H1 (cell line): ENCODE data around the gene CNGB1. TPM values are rescaled to one million over a fixed set of nuclear protein-coding genes. Genes with fewer than 3 reads are reported as not detected.

Source experiments
- CTCF ChIA-PET: fragments of 300-600 bp; sonication (Branson Sonifier 250); formaldehyde crosslinking; loops from one replicate; lab custom pipeline; 2021; ENCODE audit not compliant: partially characterized antibody; lab: Charles Lee
- POLR2A ChIA-PET: fragments of 300-600 bp; sonication (Branson Sonifier 250); formaldehyde crosslinking; loops from one replicate; lab custom pipeline; 2021; ENCODE audit warnings: inconsistent platforms; ENCODE audit not compliant: partially characterized antibody; lab: Charles Lee
- DNase-seq, 2 experiments: peaks; one replicate each; pipeline versions ENCODE4 v3.0.0 to v3.0.0-alpha.2; 2010 to 2022; ENCODE audit warnings: low spot score in 2 of 2, low read depth in 1 of 2, mixed read lengths in 1 of 2
- FAIRE-seq: peaks from 2 replicates; lab custom pipeline; 2011; peaks lifted over from hg19 to GRCh38; lab: Jason Lieb, UNC
- H2AFZ ChIP-seq: 2 replicates; pipeline ENCODE4 v1.8.1; 2012; ENCODE audit warnings: low read length, inconsistent platforms
- H2AK5ac ChIP-seq: 2 replicates; pipeline ENCODE4 v1.6.1; 2013; ENCODE audit warnings: low read depth, low read length
- H2BK120ac ChIP-seq: replicated peaks from 2 replicates; pipeline ENCODE3; 2013; ENCODE audit warnings: low read depth, low read length, inconsistent platforms
- H2BK12ac ChIP-seq: 2 replicates; pipeline ENCODE4 v1.6.1; 2013; ENCODE audit warnings: low read depth, low read length
- H2BK15ac ChIP-seq: 2 replicates; pipeline ENCODE4 v1.6.1; 2013; ENCODE audit warnings: low read length
- H2BK20ac ChIP-seq: 2 replicates; pipeline ENCODE4 v1.6.1; 2013; ENCODE audit warnings: low read length
- H2BK5ac ChIP-seq: 2 replicates; pipeline ENCODE4 v1.6.1; 2013; ENCODE audit warnings: low read depth, low read length
- H3K14ac ChIP-seq: 2 replicates; pipeline ENCODE4 v1.6.1; 2013; ENCODE audit warnings: inconsistent platforms; ENCODE audit not compliant: insufficient read length
- H3K18ac ChIP-seq: 2 replicates; pipeline ENCODE4 v1.6.1; 2013; ENCODE audit warnings: low read length; ENCODE audit errors: extremely low read depth
- H3K23ac ChIP-seq: 2 replicates; pipeline ENCODE4 v1.6.1; 2013; ENCODE audit warnings: inconsistent platforms; ENCODE audit not compliant: insufficient read length
- H3K23me2 ChIP-seq: 2 replicates; pipeline ENCODE4 v1.6.1; 2013; ENCODE audit warnings: low read depth, low read length
- H3K27ac ChIP-seq: 2 replicates; pipeline ENCODE4 v1.6.1; 2011; ENCODE audit warnings: low read depth, low read length, inconsistent platforms
- H3K27me3 ChIP-seq, 4 experiments: replicated peaks in 1 of 4; 1 replicate in 1 of 4; 2 replicates in 3 of 4; pipeline versions ENCODE4 v1.6.1 to v1.8.1; 2011 to 2013; ENCODE audit warnings: low read length in 3 of 4, mild to moderate bottlenecking in 3 of 4, inconsistent platforms in 2 of 4, mixed read lengths in 2 of 4, moderate library complexity in 1 of 4; ENCODE audit not compliant: control insufficient read depth in 3 of 4, insufficient read depth in 3 of 4; ENCODE audit errors: extremely low read depth in 1 of 4
- H3K36me3 ChIP-seq, 4 experiments: 2 replicates each; pipeline versions ENCODE4 v1.6.1 to v1.8.1; 2011 to 2013; ENCODE audit warnings: mild to moderate bottlenecking in 4 of 4, low read length in 3 of 4, moderate library complexity in 2 of 4, control low read depth in 1 of 4, inconsistent platforms in 1 of 4; ENCODE audit not compliant: insufficient read depth in 4 of 4, control insufficient read depth in 2 of 4
- H3K4ac ChIP-seq: replicated peaks from 2 replicates; pipeline ENCODE3; 2013; ENCODE audit warnings: low read length, low read depth, mixed read lengths, inconsistent platforms; ENCODE audit not compliant: insufficient read length
- H3K4me1 ChIP-seq, 4 experiments: replicated peaks in 1 of 4; 1 replicate in 1 of 4; 2 replicates in 3 of 4; pipeline versions ENCODE4 v1.6.1 to v1.8.1; 2011 to 2013; ENCODE audit warnings: low read length in 3 of 4, inconsistent platforms in 2 of 4, mixed read lengths in 1 of 4; ENCODE audit not compliant: insufficient read depth in 4 of 4, control insufficient read depth in 3 of 4
- H3K4me2 ChIP-seq, 2 experiments: 2 replicates each; pipeline versions ENCODE4 v1.6.1 to v1.8.1; 2011 to 2013; ENCODE audit warnings: low read depth in 2 of 2, low read length in 2 of 2, control low read depth in 1 of 2, inconsistent platforms in 1 of 2, mild to moderate bottlenecking in 1 of 2; ENCODE audit not compliant: insufficient read depth in 1 of 2
- H3K4me3 ChIP-seq, 4 experiments: fragments of 200-600, 300-600 bp in 1 of 4; sonication (generic), shearing (Covaris generic), sonication (Bioruptor Twin) in 1 of 4; 2 replicates each; pipeline versions ENCODE4 v1.5.1 to v1.8.1; 2011 to 2016; ENCODE audit warnings: low read length in 4 of 4, low read depth in 3 of 4, control low read depth in 2 of 4, inconsistent platforms in 2 of 4, mild to moderate bottlenecking in 2 of 4, mixed read lengths in 1 of 4, moderate library complexity in 1 of 4; ENCODE audit not compliant: insufficient read depth in 2 of 4; ENCODE audit errors: extremely low read depth in 1 of 4
- H3K56ac ChIP-seq: replicated peaks from 2 replicates; pipeline ENCODE3; 2013; ENCODE audit warnings: low read depth, mild to moderate bottlenecking, mixed read lengths, low read length, inconsistent platforms; ENCODE audit not compliant: insufficient read length
- H3K79me1 ChIP-seq: 2 replicates; pipeline ENCODE4 v1.6.1; 2013; ENCODE audit warnings: low read depth, low read length, control low read depth
- H3K79me2 ChIP-seq, 2 experiments: 2 replicates each; pipeline versions ENCODE4 v1.6.1 to v1.8.1; 2012 to 2013; ENCODE audit warnings: low read length in 2 of 2, mild to moderate bottlenecking in 2 of 2, inconsistent platforms in 1 of 2; ENCODE audit not compliant: insufficient read depth in 2 of 2, control insufficient read depth in 1 of 2
- H3K9ac ChIP-seq, 4 experiments: replicated peaks in 1 of 4; 1 replicate in 1 of 4; 2 replicates in 3 of 4; pipeline versions ENCODE4 v1.6.1 to v1.8.1; 2011 to 2013; ENCODE audit warnings: low read depth in 3 of 4, low read length in 3 of 4, control low read depth in 2 of 4, mild to moderate bottlenecking in 2 of 4, moderate library complexity in 2 of 4, inconsistent platforms in 1 of 4; ENCODE audit errors: extremely low read depth in 1 of 4
- H3K9me3 ChIP-seq, 2 experiments: 2 replicates each; pipeline versions ENCODE4 v1.6.1 to v1.8.1; 2012 to 2013; ENCODE audit warnings: mild to moderate bottlenecking in 2 of 2, moderate library complexity in 2 of 2, control low read depth in 1 of 2, inconsistent platforms in 1 of 2, low read depth in 1 of 2, low read length in 1 of 2, mixed read lengths in 1 of 2; ENCODE audit not compliant: insufficient read depth in 2 of 2
- H4K20me1 ChIP-seq, 2 experiments: replicated peaks in 1 of 2; 2 replicates each; pipeline versions ENCODE3 to v1.8.1; 2011 to 2013; ENCODE audit warnings: inconsistent platforms in 2 of 2, low read length in 2 of 2, mild to moderate bottlenecking in 1 of 2; ENCODE audit not compliant: insufficient read depth in 2 of 2, control insufficient read depth in 1 of 2
- H4K5ac ChIP-seq: 2 replicates; pipeline ENCODE4 v1.6.1; 2013; ENCODE audit warnings: low read length, low read depth, mixed read lengths, inconsistent platforms; ENCODE audit not compliant: insufficient read length
- H4K8ac ChIP-seq: 2 replicates; pipeline ENCODE4 v1.8.0; 2013; ENCODE audit warnings: mild to moderate bottlenecking, moderate library complexity, low read length, inconsistent platforms; ENCODE audit not compliant: insufficient read depth; ENCODE audit errors: extremely low read depth
- H4K91ac ChIP-seq: replicated peaks from 2 replicates; pipeline ENCODE3; 2013; ENCODE audit warnings: low read length, mixed read lengths, inconsistent platforms; ENCODE audit not compliant: insufficient read length
- CBX8 ChIP-seq: fragments of 300-800, 300-1000 bp; sonication (generic); IDR thresholded peaks from 2 replicates; pipeline ENCODE4 v1.7.1; 2016; ENCODE audit warnings: low read depth, low read length, borderline replicate concordance
- CHD1 ChIP-seq: IDR thresholded peaks from 2 replicates; pipeline ENCODE4 v1.6.1; 2012; ENCODE audit warnings: low read depth, low read length, improper control_type of control experiment
- GABPA ChIP-seq: IDR thresholded peaks from 2 replicates; pipeline ENCODE4 v1.6.1; 2011; ENCODE audit warnings: mild to moderate bottlenecking, low read length, moderate library complexity, borderline replicate concordance; ENCODE audit not compliant: insufficient read depth
- HDAC6 ChIP-seq: IDR thresholded peaks from one replicate; pipeline ENCODE4 v1.7.1; 2012; ENCODE audit warnings: low read depth, mild to moderate bottlenecking, inconsistent platforms, low read length, moderate library complexity
- KDM5A ChIP-seq: fragments of 200-600 bp; IDR thresholded peaks from 2 replicates; pipeline ENCODE4 v1.7.1; 2012; ENCODE audit warnings: mild to moderate bottlenecking, low read length, inconsistent platforms, mixed read lengths
- NANOG ChIP-seq: IDR thresholded peaks from 2 replicates; pipeline ENCODE4 v1.6.1; 2011; ENCODE audit warnings: low read length, low read depth, mild to moderate bottlenecking, inconsistent platforms; ENCODE audit not compliant: insufficient read depth, poor library complexity, severe bottlenecking
- POLR2AphosphoS5 ChIP-seq: IDR thresholded peaks from 2 replicates; pipeline ENCODE4 v1.6.1; 2011; ENCODE audit warnings: low read depth, low read length
- RAD21 ChIP-seq, 2 experiments: IDR thresholded peaks in 1 of 2; conservative IDR thresholded peaks in 1 of 2; 2 replicates each; pipeline ENCODE4 v1.6.1; 2011; ENCODE audit warnings: low read depth in 2 of 2, low read length in 2 of 2, improper control_type of control experiment in 1 of 2, inconsistent platforms in 1 of 2, mild to moderate bottlenecking in 1 of 2, moderate library complexity in 1 of 2
- RNF2 ChIP-seq: fragments of 200-900, 300-1000 bp; sonication (generic); IDR thresholded peaks from 2 replicates; pipeline ENCODE4 v1.7.1; 2016; ENCODE audit warnings: borderline replicate concordance, low read depth, mild to moderate bottlenecking, antibody characterized with exemption, low read length; ENCODE audit not compliant: poor library complexity, severe bottlenecking; ENCODE audit errors: missing control alignments
- WGBS, 2 experiments: shearing (Covaris generic) in 1 of 2; methylation state at CpG; one replicate each; pipeline versions ENCODE4 v1.1.6 to v1.1.7; 2013 to 2015; ENCODE audit warnings: low lambda C conversion rate in 2 of 2, mixed read lengths in 2 of 2, inconsistent platforms in 1 of 2, low coverage in 1 of 2, missing lambda C conversion rate in 1 of 2; ENCODE audit not compliant: insufficient replicate concordance in 2 of 2, insufficient coverage in 1 of 2, insufficient read length in 1 of 2; ENCODE audit errors: extremely low coverage in 1 of 2, missing lambda C conversion rate in 1 of 2; 5-methylcytosine and 5-hydroxymethylcytosine counted together
- polyA plus RNA-seq, 7 experiments: library from polyadenylated mRNA; depleted of rRNA in 3 of 7; stranded (reverse) in 5 of 7; unstranded in 2 of 7; fragments of >200 nt in 5 of 7; fragments of 200-250 nt in 2 of 7; gene quantifications; 1 replicate in 5 of 7; 2 replicates in 1 of 7; 4 replicates in 1 of 7; pipeline versions ENCODE4 v1.2.1 to v1.2.3, GENCODE V29; 2011 to 2013; ENCODE audit warnings: missing spikeins in 2 of 7, mixed read lengths in 2 of 7
- total RNA-seq: library from RNA; stranded (reverse); fragmentation: NEBNext Ultra II Directional; extraction: Animal tissue kit (Norgen Biotek cat#: 25700); gene quantifications from 2 replicates; pipeline ENCODE4 v1.2.1, GENCODE V29; 2021
- TF ChIP-seq, protein P1 (sequence below), 3 experiments: IDR thresholded peaks; 1 replicate in 2 of 3; 2 replicates in 1 of 3; pipeline versions ENCODE4 v1.5.1 to v1.6.1; 2011; ENCODE audit warnings: low read length in 3 of 3, mild to moderate bottlenecking in 3 of 3, inconsistent platforms in 2 of 3, low read depth in 1 of 3, moderate library complexity in 1 of 3; ENCODE audit not compliant: insufficient read depth in 1 of 3; ENCODE audit errors: control extremely low read depth in 1 of 3

CNGB1 gene
- total and polyA plus RNA-seq, 2 of the 8 experiments (the other 6 are each of a cell fraction or from before 2014, with no cell fraction given): not detected

DNA sequence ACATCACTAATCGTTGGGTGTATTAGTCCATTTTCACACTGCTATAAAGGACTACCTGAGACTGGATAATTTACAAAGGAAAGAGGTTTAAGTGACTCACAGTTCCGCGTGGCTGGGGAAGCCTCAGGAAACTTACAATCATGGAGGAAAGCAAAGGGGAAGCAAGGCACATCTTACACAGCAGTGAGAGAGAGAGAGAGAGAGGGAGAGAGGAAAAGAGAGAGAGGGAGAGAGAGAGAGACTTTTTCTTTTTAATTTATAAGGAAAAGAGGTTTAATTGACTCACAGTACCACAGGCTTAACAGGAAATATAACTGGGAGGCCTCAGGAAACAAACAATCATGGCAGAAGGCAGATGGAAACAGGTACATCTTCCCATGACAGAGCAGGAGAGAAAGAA, 41.7 kb downstream of the CNGB1 start:
- no peak overlapping the region for H3K18ac ChIP-seq
- TF ChIP-seq RAD21 (IDR thresholded peaks at IDR 0.05 in 1 of 2, conservative IDR thresholded peaks at IDR 0.05 in 1 of 2; ENCODE audit: low read depth in 2 of 2, low read length in 2 of 2) (no peak), POLR2AphosphoS5 (no peak), RNF2 (no peak), GABPA (no peak), KDM5A (no peak), HDAC6 (no peak), CBX8 (no peak), CHD1 (no peak), NANOG (no peak)
- TF ChIP-seq, protein P1, sequence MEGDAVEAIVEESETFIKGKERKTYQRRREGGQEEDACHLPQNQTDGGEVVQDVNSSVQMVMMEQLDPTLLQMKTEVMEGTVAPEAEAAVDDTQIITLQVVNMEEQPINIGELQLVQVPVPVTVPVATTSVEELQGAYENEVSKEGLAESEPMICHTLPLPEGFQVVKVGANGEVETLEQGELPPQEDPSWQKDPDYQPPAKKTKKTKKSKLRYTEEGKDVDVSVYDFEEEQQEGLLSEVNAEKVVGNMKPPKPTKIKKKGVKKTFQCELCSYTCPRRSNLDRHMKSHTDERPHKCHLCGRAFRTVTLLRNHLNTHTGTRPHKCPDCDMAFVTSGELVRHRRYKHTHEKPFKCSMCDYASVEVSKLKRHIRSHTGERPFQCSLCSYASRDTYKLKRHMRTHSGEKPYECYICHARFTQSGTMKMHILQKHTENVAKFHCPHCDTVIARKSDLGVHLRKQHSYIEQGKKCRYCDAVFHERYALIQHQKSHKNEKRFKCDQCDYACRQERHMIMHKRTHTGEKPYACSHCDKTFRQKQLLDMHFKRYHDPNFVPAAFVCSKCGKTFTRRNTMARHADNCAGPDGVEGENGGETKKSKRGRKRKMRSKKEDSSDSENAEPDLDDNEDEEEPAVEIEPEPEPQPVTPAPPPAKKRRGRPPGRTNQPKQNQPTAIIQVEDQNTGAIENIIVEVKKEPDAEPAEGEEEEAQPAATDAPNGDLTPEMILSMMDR (IDR thresholded peaks at IDR 0.05; ENCODE audit: control extremely low read depth in 1 of 3, insufficient read depth in 1 of 3, low read depth in 1 of 3, low read length in 3 of 3): no peak

More for the DNA sequence above, 41.7 kb downstream of the CNGB1 start:
- no peak overlapping the region for H3K4me3 ChIP-seq
- H4K5ac ChIP-seq: no peak overlapping the region
- H2BK15ac ChIP-seq: no peak overlapping the region
- no peak overlapping the region for H2AK5ac ChIP-seq
- WGBS, 2 experiments: 93% methylated on average over 3 of the region's 3 CpGs; no CpG with 5 or more reads in 1 of the 2 experiments
- no peak overlapping the region for H2AFZ ChIP-seq
- H3K14ac ChIP-seq: no peak overlapping the region
- POLR2A ChIA-PET: interaction anchor here (0.6 kb wide), 1 partner anchor 184 kb away, joined by 3 read pairs; no protein-coding TSS in a partner anchor
- H2BK20ac ChIP-seq: no peak overlapping the region
- no peak overlapping the region for H2BK12ac ChIP-seq
- H3K27me3 ChIP-seq: no peaks in the 10 kb centered on the region; a peak in 1 of 7 replicates
- peaks cover 0 to 2% (median 0%) of the 10 kb centered on the region in 4 experiments; a peak in 1 of 7 replicates for H3K4me1 ChIP-seq
- no peak overlapping the region for H2BK5ac ChIP-seq
- H2BK120ac ChIP-seq: no peak overlapping the region
- no peak overlapping the region for H3K56ac ChIP-seq
- no peak for DNase-seq
- CTCF ChIA-PET: interaction anchor here (2.1 kb wide), 1 partner anchor 10 kb away, joined by 7 read pairs; no protein-coding TSS in a partner anchor
- no peaks in the 10 kb centered on the region for H4K20me1 ChIP-seq
- no peak for FAIRE-seq
- no peak overlapping the region for H4K8ac ChIP-seq
- no peaks in the 10 kb centered on the region for H3K79me1 ChIP-seq
- no peaks in the 10 kb centered on the region for H3K9me3 ChIP-seq
- no peaks in the 10 kb centered on the region for H3K79me2 ChIP-seq
- no peak overlapping the region for H3K23ac ChIP-seq
- H3K36me3 ChIP-seq: no peaks in the 10 kb centered on the region
- no peak overlapping the region for H3K4ac ChIP-seq
- no peak overlapping the region for H4K91ac ChIP-seq
- no peak overlapping the region for H3K4me2 ChIP-seq
- H3K9ac ChIP-seq: no peak overlapping the region
- no peaks in the 10 kb centered on the region for H3K23me2 ChIP-seq
- H3K27ac ChIP-seq: no peak overlapping the region
